Measurements from ENCODE around the gene MAP4K3.

- no peak for TF ChIP-seq NFRKB (IDR thresholded peaks at IDR 0.05)
- no peak for TF ChIP-seq ARNT (IDR thresholded peaks at IDR 0.05)
- TF ChIP-seq FOXA1 (IDR thresholded peaks at IDR 0.05), result no peak
- no peak for TF ChIP-seq FOXM1 (IDR thresholded peaks at IDR 0.05; ENCODE audit: borderline replicate concordance)
- no peak for TF ChIP-seq SP1 (IDR thresholded peaks at IDR 0.05)
- TF ChIP-seq SUZ12 (IDR thresholded peaks at IDR 0.05), result no peak
- TF ChIP-seq FOXK2 (IDR thresholded peaks at IDR 0.05), result no peak
- no peak for TF ChIP-seq HDGF (IDR thresholded peaks at IDR 0.05; ENCODE audit: borderline replicate concordance)
Measured at GRCh38 chr2:39386064-39386463, 51.0 kb downstream of the MAP4K3 start.
